Left lung (tissue), 10 donors: ENCODE data around the gene CETP. TPM values are rescaled to one million over a fixed set of nuclear protein-coding genes. Genes with fewer than 3 reads are reported as not detected.
A peak's percentile ranks its signal among the peaks of the same experiment; 100 is the strongest.

Experiments used
- ATAC-seq: fragments of 200-7000 bp; cut with Tn5 transposase; one replicate; pipeline ENCODE4 v1.9.1; 2020; ENCODE audit warnings: moderate library complexity
- DNase-seq, 4 donors: peaks; one replicate each; pipeline ENCODE4 v3.0.0-alpha.2; 2013 to 2020
- H3K27ac ChIP-seq, 2 donors: fragments of 200-600 bp; sonication (generic) in 1 of 2; one replicate each; pipeline versions ENCODE4 v1.5.0 to v1.8.0; 2020 to 2021
- H3K27me3 ChIP-seq, 2 donors: fragments of 200-600 bp; sonication (generic) in 1 of 2; one replicate each; pipeline versions ENCODE4 v1.5.0 to v1.8.0; 2020 to 2021
- H3K36me3 ChIP-seq, 2 donors: fragments of 200-600 bp; sonication (generic) in 1 of 2; one replicate each; pipeline versions ENCODE4 v1.5.0 to v1.8.0; 2020 to 2021
- H3K4me1 ChIP-seq, 2 donors: fragments of 200-600 bp; one replicate each; pipeline ENCODE4 v1.8.0; 2021
- H3K4me3 ChIP-seq, 2 donors: fragments of 200-600 bp; sonication (generic) in 1 of 2; one replicate each; pipeline versions ENCODE4 v1.5.0 to v1.8.0; 2020 to 2021; ENCODE audit warnings: mild to moderate bottlenecking in 1 of 2
- H3K9me3 ChIP-seq, 2 donors: fragments of 200-600 bp; sonication (generic) in 1 of 2; one replicate each; pipeline versions ENCODE4 v1.5.0 to v1.8.0; 2020 to 2021
- intact Hi-C, 2 donors: fragments of 100-400 bp; cut with DNase I; formaldehyde crosslinking; loops; one replicate each; pipeline versions ENCODE4 v1.11.2 to v1.14.2; 2022
- polyA plus RNA-seq, 6 donors: library from polyadenylated mRNA; unstranded; fragments of 120-200 nt; gene quantifications; one replicate each; pipeline ENCODE4 v1.2.1, GENCODE V29; 2013; ENCODE audit not compliant: insufficient read length in 6 of 6
- total RNA-seq, 2 donors: library from RNA; stranded (reverse); fragmentation: NEBNext Ultra II Directional; extraction: Animal tissue kit (Norgen Biotek cat#: 25700); gene quantifications; one replicate each; pipeline ENCODE4 v1.2.1, GENCODE V29; 2021
- TF ChIP-seq, protein P1 (sequence below), 2 donors: fragments of 200-600 bp; sonication (generic) in 1 of 2; IDR thresholded peaks; one replicate each; pipeline versions ENCODE4 v1.5.0 to v1.8.0; 2021; ENCODE audit warnings: antibody characterized with exemption in 2 of 2
- donor health status: DM: no; HTN: yes; CAD: no.
- donor health status: DM: no; HTN: no; CAD: no.

The CETP gene
- total and polyA plus RNA-seq, 8 donors: 0.58 to 15.2 (median 12.8) TPM

DNA sequence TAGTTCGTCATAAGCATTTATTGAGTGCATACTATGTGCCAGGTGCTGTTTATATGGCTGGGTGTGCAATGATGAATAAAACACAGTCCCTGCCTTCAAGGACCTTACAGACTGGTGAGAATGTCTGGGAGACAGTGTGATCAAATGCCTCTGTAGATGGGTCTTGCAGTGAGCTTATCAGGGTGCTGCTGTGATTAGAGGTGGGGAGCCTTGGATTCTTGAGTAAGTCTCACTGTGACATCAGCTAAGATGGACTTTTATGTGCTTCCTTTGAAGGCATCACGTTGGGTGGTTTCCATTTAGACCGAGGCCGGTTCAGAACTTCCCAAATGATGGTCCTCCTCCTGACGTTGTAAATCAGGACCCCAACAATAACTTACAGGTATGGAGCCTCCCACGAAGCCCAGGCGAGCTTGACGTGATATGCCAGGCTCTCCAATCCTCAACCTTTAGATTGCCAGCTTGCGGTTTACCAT lies 19.9 kb upstream of the CETP start:
- intact Hi-C loops: no loop called here
- Histone ChIP-seq H3K4me3 (no peak overlapping the region), H3K27ac (no peak overlapping the region), H3K27me3 (no peaks in the 10 kb centered on the region), H3K9me3 (no peaks in the 10 kb centered on the region), H3K36me3 (peaks cover 4 to 100% of the 10 kb centered on the region in 2 donors), H3K4me1 (peaks cover 5 to 43% of the 10 kb centered on the region in 2 donors)
- TF ChIP-seq, protein P1, sequence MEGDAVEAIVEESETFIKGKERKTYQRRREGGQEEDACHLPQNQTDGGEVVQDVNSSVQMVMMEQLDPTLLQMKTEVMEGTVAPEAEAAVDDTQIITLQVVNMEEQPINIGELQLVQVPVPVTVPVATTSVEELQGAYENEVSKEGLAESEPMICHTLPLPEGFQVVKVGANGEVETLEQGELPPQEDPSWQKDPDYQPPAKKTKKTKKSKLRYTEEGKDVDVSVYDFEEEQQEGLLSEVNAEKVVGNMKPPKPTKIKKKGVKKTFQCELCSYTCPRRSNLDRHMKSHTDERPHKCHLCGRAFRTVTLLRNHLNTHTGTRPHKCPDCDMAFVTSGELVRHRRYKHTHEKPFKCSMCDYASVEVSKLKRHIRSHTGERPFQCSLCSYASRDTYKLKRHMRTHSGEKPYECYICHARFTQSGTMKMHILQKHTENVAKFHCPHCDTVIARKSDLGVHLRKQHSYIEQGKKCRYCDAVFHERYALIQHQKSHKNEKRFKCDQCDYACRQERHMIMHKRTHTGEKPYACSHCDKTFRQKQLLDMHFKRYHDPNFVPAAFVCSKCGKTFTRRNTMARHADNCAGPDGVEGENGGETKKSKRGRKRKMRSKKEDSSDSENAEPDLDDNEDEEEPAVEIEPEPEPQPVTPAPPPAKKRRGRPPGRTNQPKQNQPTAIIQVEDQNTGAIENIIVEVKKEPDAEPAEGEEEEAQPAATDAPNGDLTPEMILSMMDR (IDR thresholded peaks at IDR 0.05): no peak
- ATAC-seq: no peak
- DNase-seq: no peak

DNA sequence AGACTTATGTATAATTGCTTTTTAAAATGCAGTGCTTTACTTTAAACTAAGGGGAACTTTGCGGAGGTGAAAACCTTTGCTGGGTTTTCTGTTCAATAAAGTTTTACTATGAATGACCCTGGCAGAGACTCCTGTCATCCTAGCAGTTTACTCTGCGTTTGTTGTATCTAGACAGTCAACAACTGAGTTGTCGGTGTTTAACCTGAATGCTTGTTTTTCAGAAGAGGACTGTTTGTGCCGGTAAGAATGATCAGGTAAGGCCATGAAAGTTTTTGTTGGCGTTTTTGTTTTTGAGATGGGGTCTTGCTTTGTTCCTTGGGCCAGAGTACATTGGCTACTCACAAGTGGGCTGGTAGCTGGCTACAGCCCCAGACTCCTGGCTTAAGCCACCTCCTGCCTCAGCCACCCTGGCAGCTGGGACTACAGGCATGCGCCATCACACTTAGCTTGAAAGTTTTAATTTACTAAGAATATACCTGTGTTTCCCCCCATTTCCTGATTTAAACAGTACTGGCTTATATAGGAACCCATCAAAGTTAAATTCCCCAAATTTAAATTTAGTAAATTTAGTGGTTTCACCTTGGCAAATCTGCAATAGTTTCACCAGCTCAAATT lies 17.9 kb upstream of the CETP start:
- ATAC-seq (no peak), DNase-seq (no peak)
- TF ChIP-seq, protein P1 (IDR thresholded peaks at IDR 0.05): no peak
- intact Hi-C loops: no loop called here
- H3K4me1 ChIP-seq: peaks cover under 1 to 23% of the 10 kb centered on the region in 2 donors
- no peak overlapping the region for H3K27ac ChIP-seq
- no peaks in the 10 kb centered on the region for H3K27me3 ChIP-seq
- peaks cover 0 to 98% of the 10 kb centered on the region in 2 donors for H3K36me3 ChIP-seq
- no peak overlapping the region for H3K4me3 ChIP-seq
- H3K9me3 ChIP-seq: no peaks in the 10 kb centered on the region

DNA sequence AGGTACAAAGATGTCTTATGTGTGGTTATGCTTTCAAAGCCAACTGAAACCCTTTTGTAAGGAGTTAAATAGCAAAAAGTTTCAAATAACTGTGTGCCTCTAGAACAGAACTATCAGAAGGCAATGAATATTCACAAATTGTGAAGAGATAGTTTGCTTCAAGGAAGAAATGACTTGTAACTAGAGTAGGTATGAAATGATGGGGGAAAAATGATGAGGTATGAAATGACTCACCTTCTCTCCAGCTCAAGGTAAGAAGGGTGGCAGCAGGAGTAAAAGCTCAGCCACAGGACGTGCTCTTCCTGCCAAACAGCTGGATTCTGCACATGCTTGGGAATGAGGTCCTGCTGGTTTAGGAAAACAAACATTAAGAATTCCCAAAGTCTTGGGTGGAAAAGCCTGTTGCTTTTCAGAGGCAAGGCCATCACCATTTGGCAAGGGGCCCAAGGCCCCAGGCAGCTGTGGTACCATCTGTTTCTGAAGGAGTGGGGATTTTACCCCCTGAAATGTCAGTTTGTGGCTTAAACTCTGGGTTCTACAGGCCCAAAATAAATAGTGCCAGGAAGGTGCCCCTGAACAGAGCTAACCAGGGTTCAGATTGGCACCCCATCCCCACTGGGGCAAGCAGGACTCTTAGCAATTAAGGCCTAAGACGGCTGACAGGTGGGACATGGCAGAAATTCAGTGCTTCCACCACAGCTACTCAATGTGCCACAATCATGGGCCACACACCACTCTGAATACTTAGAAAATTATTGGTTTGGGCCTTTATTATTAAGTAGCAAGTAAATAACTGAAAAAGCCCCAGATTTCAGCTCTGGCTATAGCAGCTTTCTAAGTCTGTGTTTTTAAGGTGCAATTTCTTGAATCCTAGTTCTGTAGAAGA lies 16.6 kb upstream of the CETP start:
- TF ChIP-seq, protein P1 (IDR thresholded peaks at IDR 0.05): no peak
- H3K4me1 ChIP-seq: peaks cover 0 to 10% of the 10 kb centered on the region in 2 donors
- no peaks in the 10 kb centered on the region for H3K27me3 ChIP-seq
- DNase-seq (no peak), ATAC-seq (peak; percentile 42)
- intact Hi-C loops: no loop called here
- no peak overlapping the region for H3K4me3 ChIP-seq
- H3K36me3 ChIP-seq: peaks cover 0 to 87% of the 10 kb centered on the region in 2 donors
- H3K9me3 ChIP-seq: no peaks in the 10 kb centered on the region
- no peak overlapping the region for H3K27ac ChIP-seq

DNA sequence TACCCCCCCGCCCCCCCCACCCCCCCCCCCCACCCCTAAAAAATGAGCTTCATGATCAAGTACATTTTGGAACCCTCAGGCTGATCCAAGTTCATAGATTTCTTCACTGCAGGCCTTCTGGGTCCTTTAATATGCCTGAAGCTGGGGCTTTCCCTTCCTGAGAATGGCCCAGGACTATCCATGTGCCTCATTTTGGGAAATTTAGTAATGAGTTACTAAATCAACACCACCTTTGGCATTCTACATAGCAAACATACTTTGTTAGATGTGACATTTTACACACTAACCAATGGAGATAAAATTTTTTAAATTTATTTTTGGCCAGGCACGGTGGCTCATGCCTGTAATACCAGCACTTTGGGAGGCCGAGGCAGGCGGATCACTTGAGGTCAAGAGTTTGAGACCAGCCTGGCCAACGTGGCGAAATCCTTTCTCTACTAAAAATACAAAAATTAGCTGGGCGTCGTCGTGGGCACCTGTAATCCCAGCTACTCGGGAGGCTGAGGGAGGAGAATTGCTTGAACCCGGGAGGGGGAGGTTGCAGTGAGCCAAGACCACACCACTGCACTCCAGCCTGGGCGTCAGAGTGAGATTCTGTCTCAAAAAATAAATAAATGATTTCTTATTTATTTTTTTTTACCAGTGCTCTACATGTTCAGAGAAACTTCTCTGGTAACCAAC lies 15.8 kb upstream of the CETP start:
- peaks cover 0 to 10% of the 10 kb centered on the region in 2 donors for H3K4me1 ChIP-seq
- H3K27me3 ChIP-seq: no peaks in the 10 kb centered on the region
- no peak overlapping the region for H3K27ac ChIP-seq
- ATAC-seq (peak; percentile 42), DNase-seq (no peak)
- H3K36me3 ChIP-seq: peaks cover 0 to 79% of the 10 kb centered on the region in 2 donors
- intact Hi-C loops: no loop called here
- TF ChIP-seq, protein P1 (IDR thresholded peaks at IDR 0.05): no peak
- no peaks in the 10 kb centered on the region for H3K9me3 ChIP-seq
- H3K4me3 ChIP-seq: no peak overlapping the region
